Ecto neural progenitor cell (in vitro differentiated cells): ENCODE results near the gene ZHX3.

Experiments used
- DNase-seq: peaks from one replicate; pipeline ENCODE4 v3.0.0-alpha.2; 2018; ENCODE audit warnings: low spot score

The ZHX3 gene

GRCh38 chr20:41185013-41185757, 132.3 kb downstream of the ZHX3 start:
- DNase-seq: no peak

DNA sequence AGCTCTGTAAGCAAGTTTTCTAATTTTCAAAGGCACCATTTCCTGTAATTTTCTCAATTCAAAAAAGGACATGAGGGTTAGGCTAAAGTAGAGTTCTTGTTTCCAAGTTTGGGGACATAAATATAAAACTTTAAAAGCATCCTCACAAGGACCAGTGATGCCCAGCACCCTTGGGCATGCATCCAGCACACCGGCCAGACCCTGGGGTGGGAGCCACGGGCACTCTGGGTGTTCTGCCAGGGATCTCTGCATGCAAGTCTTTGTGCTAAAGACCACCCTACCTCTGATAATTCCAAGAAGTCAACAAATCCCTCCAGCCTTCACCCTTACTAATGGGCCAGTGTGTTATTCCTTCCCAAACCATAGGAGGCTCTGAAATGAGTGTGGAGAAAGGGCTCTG, 133.7 kb downstream of the ZHX3 start:
- no peak for DNase-seq

DNA sequence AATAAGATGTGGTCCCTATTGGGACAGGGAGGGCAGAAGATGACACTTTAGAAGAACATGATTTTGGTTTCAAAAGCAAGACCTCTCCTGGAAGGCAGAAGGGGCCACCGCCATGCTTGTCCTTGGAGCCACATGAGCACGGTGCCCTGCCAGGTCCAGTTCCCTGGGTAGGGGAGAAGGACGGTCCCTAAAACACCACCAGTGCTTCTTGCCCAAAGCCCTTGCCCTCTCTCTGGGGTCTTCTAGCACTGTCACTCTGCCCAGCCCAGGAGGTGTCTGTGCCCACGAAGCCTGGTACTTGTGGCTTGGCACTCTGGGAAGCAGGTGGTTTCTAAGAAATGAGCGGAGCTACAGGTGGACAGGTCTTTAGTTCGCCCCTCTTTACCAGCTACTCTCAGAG, 134.1 kb downstream of the ZHX3 start:
- peak; percentile 39 for DNase-seq

- no peak for DNase-seq
Observed at GRCh38 chr20:41182296-41183212, 135.0 kb downstream of the ZHX3 start.

GRCh38 chr20:41181567-41181966, 136.0 kb downstream of the ZHX3 start:
- peak; percentile 33 for DNase-seq

GRCh38 chr20:41180599-41181333, 136.8 kb downstream of the ZHX3 start:
- DNase-seq: peak; percentile 41

DNA sequence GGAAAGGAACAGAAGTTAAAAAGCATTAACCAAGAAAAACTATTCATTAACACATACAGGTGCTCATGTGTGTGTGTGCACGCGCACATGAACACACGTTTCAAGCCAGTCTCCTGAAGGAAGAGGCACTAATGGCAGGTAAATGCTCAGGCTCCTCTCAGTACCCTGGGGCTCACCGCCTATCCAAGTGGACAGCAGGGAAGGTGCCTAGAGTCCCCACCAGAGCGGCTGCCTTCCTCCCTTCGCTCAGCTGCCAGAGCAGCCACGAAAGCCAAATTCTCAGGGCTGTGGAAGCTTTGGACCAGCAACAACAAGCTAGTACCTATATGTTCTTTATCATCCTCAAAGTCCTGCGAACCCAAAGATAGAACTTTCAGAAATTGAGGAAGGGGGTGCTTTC, 137.6 kb downstream of the ZHX3 start:
- DNase-seq: peak; percentile 26

GRCh38 chr20:41178904-41179432, 138.6 kb downstream of the ZHX3 start:
- DNase-seq: peak; percentile 38

DNA sequence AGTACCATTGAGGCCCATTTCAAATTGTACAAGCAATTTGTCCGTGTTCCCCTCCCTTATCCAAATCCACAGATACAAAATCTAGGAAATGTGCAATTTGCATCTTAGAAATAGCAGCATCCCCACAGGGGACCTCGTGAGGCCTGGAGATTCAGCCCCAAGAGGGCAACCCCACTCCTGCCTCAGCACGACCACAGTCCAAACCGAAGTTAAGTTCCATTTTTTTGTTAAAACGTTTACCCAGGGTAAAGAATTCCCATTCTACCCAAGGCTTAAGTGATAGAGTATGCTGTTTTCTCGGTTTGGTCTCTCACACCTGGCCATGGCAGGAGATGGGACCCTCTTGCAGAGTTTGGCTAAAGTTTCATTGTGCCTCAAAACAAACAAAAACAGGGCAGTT, 139.0 kb downstream of the ZHX3 start:
- DNase-seq: peak; percentile 12

- peak; percentile 38 for DNase-seq
Observed at GRCh38 chr20:41177636-41178035, 139.9 kb downstream of the ZHX3 start.

DNA sequence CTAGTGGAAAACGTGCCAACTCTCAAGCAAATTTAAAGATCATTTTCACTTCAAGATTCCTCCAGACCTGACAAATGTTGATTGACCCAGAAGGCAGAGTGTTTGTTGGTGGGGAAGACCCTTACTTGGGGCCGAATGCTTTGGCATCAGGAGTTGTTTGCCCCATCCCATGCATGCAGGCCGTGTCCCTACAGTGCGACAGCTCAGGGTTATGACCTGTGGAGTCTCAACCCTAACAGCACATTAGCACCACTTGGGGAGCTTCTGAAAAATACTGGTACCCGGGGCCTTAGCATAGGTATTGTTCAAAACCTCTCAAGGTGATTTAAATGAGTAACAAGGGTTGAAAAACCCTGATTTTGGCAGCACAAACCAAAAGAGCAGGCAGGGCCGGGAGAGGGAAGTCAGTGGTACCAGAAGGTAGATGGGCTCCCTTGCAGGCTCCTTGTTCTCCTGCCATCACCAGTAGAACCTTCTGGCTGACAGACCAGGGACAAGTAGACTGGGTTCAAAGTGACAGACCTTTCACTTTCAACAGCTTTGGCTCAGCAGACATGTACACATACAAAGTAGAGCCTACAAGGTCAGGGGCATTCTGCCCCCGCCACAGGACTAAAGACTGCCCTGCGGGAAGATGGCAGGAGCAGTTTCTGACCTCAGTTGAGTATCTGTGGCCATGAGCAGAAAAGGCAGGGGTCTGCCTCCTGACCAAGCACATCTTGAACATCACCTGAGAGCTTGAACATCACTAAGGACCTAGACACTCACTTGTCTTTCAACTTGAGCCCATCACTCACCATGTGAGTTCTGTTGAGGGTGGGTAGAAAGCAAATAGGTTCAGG, 140.6 kb downstream of the ZHX3 start:
- DNase-seq: peak; percentile 32

- no peak for DNase-seq
Observed at GRCh38 chr20:41175727-41176330, 141.7 kb downstream of the ZHX3 start.

GRCh38 chr20:41175201-41175651, 142.3 kb downstream of the ZHX3 start:
- DNase-seq: no peak

DNA sequence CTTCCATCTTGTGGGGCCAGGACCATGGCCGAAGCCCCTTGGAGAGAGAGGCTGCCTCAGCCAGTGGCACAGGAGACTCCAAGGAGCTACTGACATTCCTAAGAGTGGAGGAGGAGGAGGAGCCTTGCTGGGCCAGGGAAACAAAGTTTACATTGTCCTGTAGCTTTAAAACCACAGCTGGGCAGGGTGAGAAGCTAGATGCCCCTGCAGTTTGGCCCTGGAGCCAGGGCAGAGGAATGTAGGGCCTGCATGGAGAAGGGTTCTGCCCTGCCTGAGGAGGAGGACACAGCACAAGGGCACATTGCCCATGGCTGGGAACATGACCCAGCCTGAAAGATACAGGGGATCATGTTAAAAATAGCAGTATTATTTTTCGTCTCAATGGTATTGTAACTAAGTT, 142.7 kb downstream of the ZHX3 start:
- no peak for DNase-seq

DNA sequence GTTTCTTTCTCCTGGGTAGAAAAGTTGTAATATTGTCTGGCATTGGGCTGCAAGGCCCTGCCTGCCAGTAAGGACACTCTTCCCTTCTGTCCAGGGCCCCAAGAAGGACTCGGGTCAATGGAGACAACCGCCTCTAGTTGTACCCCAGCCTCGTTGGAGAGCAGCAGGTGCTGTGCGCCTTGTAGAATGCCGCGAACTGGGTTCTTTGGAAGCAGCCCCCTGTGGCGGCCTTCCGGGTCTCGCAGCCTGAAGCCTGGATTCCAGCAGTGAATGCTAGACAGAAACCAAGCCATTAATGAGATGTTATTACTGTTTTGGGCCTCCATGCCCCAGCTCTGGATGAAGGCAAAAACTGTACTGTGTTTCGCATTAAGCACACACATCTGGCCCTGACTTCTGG, 143.2 kb downstream of the ZHX3 start:
- no peak for DNase-seq

- DNase-seq: no peak
Observed at GRCh38 chr20:41173791-41174341, 143.7 kb downstream of the ZHX3 start.

DNA sequence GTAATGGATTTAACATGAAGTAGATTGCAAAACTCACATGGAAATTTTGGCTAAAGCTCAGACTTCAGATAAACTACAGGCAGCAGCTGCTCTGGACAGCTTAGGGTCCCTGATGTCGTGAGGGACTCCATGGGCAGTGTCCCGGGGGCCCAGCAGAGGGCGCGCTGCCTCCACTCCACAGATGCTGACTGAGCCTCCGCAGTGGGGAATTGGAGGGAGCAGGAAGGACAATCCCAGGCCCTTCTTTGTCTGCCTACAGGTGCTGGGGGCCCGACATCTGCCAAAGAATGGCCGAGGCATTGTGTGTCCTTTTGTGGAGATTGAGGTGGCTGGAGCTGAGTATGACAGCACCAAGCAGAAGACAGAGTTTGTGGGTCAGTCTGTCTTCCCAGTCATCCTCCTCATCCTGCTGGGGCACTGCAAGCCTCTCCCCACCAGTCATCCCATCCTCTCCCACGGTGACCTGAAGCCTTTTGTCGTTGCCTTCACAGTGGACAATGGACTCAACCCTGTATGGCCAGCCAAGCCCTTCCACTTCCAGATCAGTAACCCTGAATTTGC, 144.3 kb downstream of the ZHX3 start:
- peak; percentile 89 for DNase-seq

DNA sequence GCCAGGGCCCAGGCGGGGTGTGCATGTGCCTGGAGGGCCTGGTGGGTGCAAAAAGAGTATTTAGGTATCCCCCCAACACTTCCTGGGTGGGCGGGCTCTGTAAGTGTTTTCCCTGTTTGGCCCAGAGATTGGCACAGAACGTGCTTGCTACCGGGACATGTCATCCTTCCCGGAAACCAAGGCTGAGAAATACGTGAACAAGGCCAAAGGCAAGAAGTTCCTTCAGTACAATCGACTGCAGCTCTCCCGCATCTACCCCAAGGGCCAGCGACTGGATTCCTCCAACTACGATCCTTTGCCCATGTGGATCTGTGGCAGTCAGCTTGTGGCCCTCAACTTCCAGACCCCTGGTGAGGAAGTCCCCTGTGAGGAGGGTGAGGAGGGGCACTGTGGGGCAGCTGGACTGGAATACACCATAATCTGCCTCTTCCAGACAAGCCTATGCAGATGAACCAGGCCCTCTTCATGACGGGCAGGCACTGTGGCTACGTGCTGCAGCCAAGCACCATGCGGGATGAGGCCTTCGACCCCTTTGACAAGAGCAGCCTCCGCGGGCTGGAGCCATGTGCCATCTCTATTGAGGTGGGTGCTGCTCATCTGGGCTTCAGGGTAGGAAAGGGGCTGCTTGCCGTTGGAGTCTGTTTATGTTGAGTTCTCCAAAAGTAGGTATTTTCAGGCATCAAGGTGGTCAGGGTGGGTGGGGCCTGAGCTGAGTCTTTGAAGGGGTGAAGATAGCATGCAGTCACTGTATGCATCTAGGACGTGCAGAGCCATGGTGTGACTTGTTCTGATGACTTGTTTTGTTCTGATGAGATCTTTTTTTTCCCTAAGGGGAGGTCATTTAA, 145.0 kb downstream of the ZHX3 start:
- no peak for DNase-seq

GRCh38 chr20:41171736-41172295, 145.7 kb downstream of the ZHX3 start:
- DNase-seq: no peak
